HG02571 (cell line): Measurements from ENCODE around the gene RAPSN.

Experiments used
- ATAC-seq: cut with Tn5 transposase; IDR thresholded peaks from one replicate; pipeline ENCODE4 v1.9.1; 2021; ENCODE audit warnings: mild to moderate bottlenecking, moderate library complexity; ENCODE audit not compliant: unreplicated experiment

The RAPSN gene

GRCh38 chr11:47448566-47449427 lies at the start of gene RAPSN:
TSS of gene RAPSN (minus strand) at chr11:47449136. CDS start at chr11:47448964, 172 bp downstream.
- no peak for ATAC-seq

- ATAC-seq, result no peak
These were observed 49.2 kb upstream of the RAPSN start for GRCh38 chr11:47498149-47498548.

- no peak for ATAC-seq
These were observed 47.9 kb upstream of the RAPSN start for GRCh38 chr11:47496808-47497207.

- no peak for ATAC-seq
These were observed 46.9 kb upstream of the RAPSN start for GRCh38 chr11:47495856-47496217.

- ATAC-seq, result no peak
These were observed 46.3 kb upstream of the RAPSN start for GRCh38 chr11:47495011-47495855.

- ATAC-seq, result no peak
These were observed 40.4 kb upstream of the RAPSN start for GRCh38 chr11:47489395-47489755.

- no peak for ATAC-seq
These were observed 39.9 kb upstream of the RAPSN start for GRCh38 chr11:47488674-47489394.

- no peak for ATAC-seq
These were observed 39.2 kb upstream of the RAPSN start for GRCh38 chr11:47488111-47488510.

GRCh38 chr11:47487421-47487820 lies 38.5 kb upstream of the RAPSN start:
- ATAC-seq, result no peak

GRCh38 chr11:47485107-47485506 lies 36.2 kb upstream of the RAPSN start:
- no peak for ATAC-seq

GRCh38 chr11:47483457-47483856 lies 34.5 kb upstream of the RAPSN start:
- no peak for ATAC-seq

GRCh38 chr11:47480762-47481161 lies 31.8 kb upstream of the RAPSN start:
- no peak for ATAC-seq

GRCh38 chr11:47478651-47479329 lies 29.9 kb upstream of the RAPSN start:
- ATAC-seq, result no peak

GRCh38 chr11:47477753-47478152 lies 28.8 kb upstream of the RAPSN start:
- ATAC-seq, result no peak

GRCh38 chr11:47477323-47477722 lies 28.4 kb upstream of the RAPSN start:
- ATAC-seq, result no peak

- ATAC-seq, result no peak
These were observed 21.7 kb upstream of the RAPSN start for GRCh38 chr11:47470671-47471070.

GRCh38 chr11:47469361-47470179 lies 20.6 kb upstream of the RAPSN start:
- no peak for ATAC-seq

- ATAC-seq, result no peak
These were observed 19.8 kb upstream of the RAPSN start for GRCh38 chr11:47468598-47469214.

GRCh38 chr11:47467357-47467756 lies 18.4 kb upstream of the RAPSN start:
- no peak for ATAC-seq
